IMR-90 (cell line): ENCODE results near the gene NFASC. TPM values are rescaled to one million over a fixed set of nuclear protein-coding genes. Genes with fewer than 3 reads are reported as not detected.

Source experiments
- ATAC-seq: fragments of 200-7000 bp; cut with Tn5 transposase; 2 replicates; pipeline ENCODE4 v1.9.1; 2020; ENCODE audit warnings: low read depth, mild to moderate bottlenecking, moderate library complexity
- BruUV-seq: library from RNA; stranded (reverse); fragments of 400-500 nt; replicated peaks from 2 replicates; lab custom pipeline; 2021; lab: Mats Ljungman, UMichigan
- CTCF ChIA-PET: fragments of 300-600 bp; formaldehyde crosslinking; extraction: SDS; loops from one replicate; lab custom pipeline; 2021; ENCODE audit warnings: antibody characterized with exemption; lab: Yijun Ruan, JAX
- POLR2A ChIA-PET: fragments of 300-600 bp; sonication (Branson Sonifier 250); formaldehyde crosslinking; loops from one replicate; lab custom pipeline; 2022; ENCODE audit warnings: antibody characterized with exemption; ENCODE audit not compliant: unreplicated experiment; lab: Charles Lee
- DNase-seq: peaks from one replicate; pipeline ENCODE4 v3.0.0; 2013
- H2AFZ ChIP-seq: replicated peaks from 2 replicates; pipeline ENCODE3; 2013; ENCODE audit warnings: low read length, mild to moderate bottlenecking; ENCODE audit not compliant: poor library complexity
- H2AK5ac ChIP-seq: 2 replicates; pipeline ENCODE4 v1.6.1; 2013; ENCODE audit warnings: low read depth, low read length, inconsistent platforms
- H2AK9ac ChIP-seq: replicated peaks from 2 replicates; pipeline ENCODE3; 2013; ENCODE audit warnings: mild to moderate bottlenecking, low read depth, low read length, moderate library complexity; ENCODE audit not compliant: poor library complexity
- H2BK120ac ChIP-seq: 2 replicates; pipeline ENCODE4 v1.6.1; 2013; ENCODE audit warnings: low read depth, low read length, inconsistent platforms
- H2BK15ac ChIP-seq: 3 replicates; pipeline ENCODE4 v1.6.1; 2013; ENCODE audit warnings: low read depth, low read length, inconsistent platforms
- H2BK20ac ChIP-seq: 2 replicates; pipeline ENCODE4 v1.6.1; 2013; ENCODE audit warnings: low read depth, mild to moderate bottlenecking, inconsistent platforms, low read length, moderate library complexity
- H2BK5ac ChIP-seq: 2 replicates; pipeline ENCODE4 v1.6.1; 2013; ENCODE audit warnings: mild to moderate bottlenecking, low read depth, low read length, inconsistent platforms; ENCODE audit not compliant: poor library complexity, severe bottlenecking
- H3K14ac ChIP-seq: replicated peaks from 2 replicates; pipeline ENCODE4 v1.6.1; 2013; ENCODE audit warnings: low read depth, low read length, inconsistent platforms
- H3K18ac ChIP-seq: 2 replicates; pipeline ENCODE4 v1.6.1; 2013; ENCODE audit warnings: low read depth, low read length, control low read depth
- H3K23ac ChIP-seq: 2 replicates; pipeline ENCODE4 v1.6.1; 2013; ENCODE audit warnings: low read depth, low read length, inconsistent platforms
- H3K27ac ChIP-seq: 2 replicates; pipeline ENCODE4 v1.5.1; 2013; ENCODE audit warnings: mild to moderate bottlenecking, control low read depth, low read length; ENCODE audit not compliant: insufficient read depth
- H3K27me3 ChIP-seq: 2 replicates; pipeline ENCODE4 v1.6.1; 2013; ENCODE audit warnings: low read length; ENCODE audit not compliant: control insufficient read depth, insufficient read depth
- H3K36me3 ChIP-seq: 2 replicates; pipeline ENCODE4 v1.6.1; 2013; ENCODE audit warnings: low read length, mixed read lengths; ENCODE audit not compliant: control insufficient read depth, insufficient read depth
- H3K4ac ChIP-seq: 2 replicates; pipeline ENCODE4 v1.6.1; 2013; ENCODE audit warnings: low read depth, low read length, inconsistent platforms
- H3K4me1 ChIP-seq: 2 replicates; pipeline ENCODE4 v1.6.1; 2013; ENCODE audit warnings: low read length, mixed read lengths; ENCODE audit not compliant: control insufficient read depth, insufficient read depth
- H3K4me2 ChIP-seq: 2 replicates; pipeline ENCODE4 v1.6.1; 2013; ENCODE audit warnings: low read depth, mild to moderate bottlenecking, control low read depth, low read length, moderate library complexity
- H3K4me3 ChIP-seq: 2 replicates; pipeline ENCODE4 v1.5.1; 2013; ENCODE audit warnings: low read depth, mild to moderate bottlenecking, control low read depth, low read length, moderate library complexity; ENCODE audit not compliant: insufficient read depth
- H3K56ac ChIP-seq: 2 replicates; pipeline ENCODE4 v1.6.1; 2013; ENCODE audit warnings: low read length, inconsistent platforms; ENCODE audit not compliant: insufficient read depth; ENCODE audit errors: extremely low read depth
- H3K79me1 ChIP-seq, 2 experiments: 2 replicates each; pipeline ENCODE4 v1.6.1; 2013; ENCODE audit warnings: low read length in 2 of 2, inconsistent platforms in 1 of 2, low read depth in 1 of 2
- H3K9ac ChIP-seq: 2 replicates; pipeline ENCODE4 v1.6.1; 2013; ENCODE audit warnings: low read depth, low read length, control low read depth
- H3K9me1 ChIP-seq: 2 replicates; pipeline ENCODE4 v1.6.1; 2013; ENCODE audit warnings: low read length, inconsistent platforms; ENCODE audit not compliant: insufficient read depth
- H3K9me3 ChIP-seq: 2 replicates; pipeline ENCODE4 v1.6.1; 2013; ENCODE audit warnings: low read length; ENCODE audit not compliant: control insufficient read depth, insufficient read depth
- H4K20me1 ChIP-seq: 2 replicates; pipeline ENCODE4 v1.6.1; 2013; ENCODE audit warnings: low read length, inconsistent platforms; ENCODE audit not compliant: insufficient read depth
- H4K5ac ChIP-seq: 2 replicates; pipeline ENCODE4 v1.6.1; 2013; ENCODE audit warnings: mild to moderate bottlenecking, low read depth, low read length, control low read depth
- H4K8ac ChIP-seq, 2 experiments: 2 replicates each; pipeline ENCODE4 v1.6.1; 2013; ENCODE audit warnings: low read depth in 2 of 2, low read length in 2 of 2, control low read depth in 1 of 2, inconsistent platforms in 1 of 2
- H4K91ac ChIP-seq: 2 replicates; pipeline ENCODE4 v1.6.1; 2013; ENCODE audit warnings: low read depth, low read length, inconsistent platforms; ENCODE audit not compliant: insufficient read depth
- CHD1 ChIP-seq: IDR thresholded peaks from 2 replicates; pipeline ENCODE4 v1.6.1; 2012; ENCODE audit warnings: low read depth, low read length, improper control_type of control experiment
- MXI1 ChIP-seq: IDR thresholded peaks from 2 replicates; pipeline ENCODE4 v1.6.1; 2012; ENCODE audit warnings: low read depth, mild to moderate bottlenecking, low read length, moderate library complexity, borderline replicate concordance
- NFE2L2 ChIP-seq: fragments of 150-350 bp; IDR thresholded peaks from 2 replicates; pipeline ENCODE4 v1.6.1; 2016; ENCODE audit warnings: low read depth, mild to moderate bottlenecking, low read length
- POLR2A ChIP-seq: IDR thresholded peaks from 2 replicates; pipeline ENCODE4 v1.6.1; 2012; ENCODE audit warnings: mild to moderate bottlenecking, low read depth, low read length
- RCOR1 ChIP-seq: IDR thresholded peaks from 2 replicates; pipeline ENCODE4 v1.6.1; 2012; ENCODE audit warnings: mild to moderate bottlenecking, low read length, improper control_type of control experiment; ENCODE audit not compliant: insufficient replicate concordance
- WGBS, 2 experiments: methylation state at CpG; one replicate each; pipeline versions ENCODE4 v1.1.5 to v1.1.7; 2013; ENCODE audit warnings: missing lambda C conversion rate in 2 of 2; ENCODE audit not compliant: insufficient read length in 1 of 2; ENCODE audit errors: extremely low coverage in 2 of 2; 5-methylcytosine and 5-hydroxymethylcytosine counted together
- dilution Hi-C: fragments of 300-500 bp; cut with HindIII; formaldehyde crosslinking; loops from one replicate; pipeline ENCODE4 v1.14.3; 2018; ENCODE audit warnings: low sequenced_read_pairs; ENCODE audit not compliant: unreplicated experiment
- in situ Hi-C: fragments of 300-500 bp; cut with MboI; formaldehyde crosslinking; loops from 3 replicates; pipeline ENCODE4 v1.14.3; 2019; ENCODE audit warnings: low sequenced_read_pairs, inconsistent platforms, mixed read lengths
- intact Hi-C: fragments of 100-400 bp; cut with micrococcal nuclease; formaldehyde crosslinking; loops from 2 replicates; pipeline ENCODE4 v1.10.0; 2022
- polyA plus RNA-seq, 3 experiments: library from polyadenylated mRNA; depleted of rRNA; stranded (reverse); fragments of >200 nt; gene quantifications; 2 replicates each; pipeline ENCODE4 v1.2.3, GENCODE V29; 2012; ENCODE audit warnings: low replicate concordance in 1 of 3
- total RNA-seq: library from RNA; depleted of rRNA; stranded (reverse); fragments of >200 nt; gene quantifications from 2 replicates; pipeline ENCODE4 v1.2.3, GENCODE V29; 2012
- TF ChIP-seq, protein P1 (sequence below): conservative IDR thresholded peaks from 2 replicates; pipeline ENCODE4 v1.5.1; 2012; ENCODE audit warnings: mild to moderate bottlenecking, low read depth, low read length, improper control_type of control experiment

Gene NFASC
- total and polyA plus RNA-seq, 2 of the 4 experiments (the other 2 are of a cell fraction), result 0.18 to 0.79 TPM

DNA sequence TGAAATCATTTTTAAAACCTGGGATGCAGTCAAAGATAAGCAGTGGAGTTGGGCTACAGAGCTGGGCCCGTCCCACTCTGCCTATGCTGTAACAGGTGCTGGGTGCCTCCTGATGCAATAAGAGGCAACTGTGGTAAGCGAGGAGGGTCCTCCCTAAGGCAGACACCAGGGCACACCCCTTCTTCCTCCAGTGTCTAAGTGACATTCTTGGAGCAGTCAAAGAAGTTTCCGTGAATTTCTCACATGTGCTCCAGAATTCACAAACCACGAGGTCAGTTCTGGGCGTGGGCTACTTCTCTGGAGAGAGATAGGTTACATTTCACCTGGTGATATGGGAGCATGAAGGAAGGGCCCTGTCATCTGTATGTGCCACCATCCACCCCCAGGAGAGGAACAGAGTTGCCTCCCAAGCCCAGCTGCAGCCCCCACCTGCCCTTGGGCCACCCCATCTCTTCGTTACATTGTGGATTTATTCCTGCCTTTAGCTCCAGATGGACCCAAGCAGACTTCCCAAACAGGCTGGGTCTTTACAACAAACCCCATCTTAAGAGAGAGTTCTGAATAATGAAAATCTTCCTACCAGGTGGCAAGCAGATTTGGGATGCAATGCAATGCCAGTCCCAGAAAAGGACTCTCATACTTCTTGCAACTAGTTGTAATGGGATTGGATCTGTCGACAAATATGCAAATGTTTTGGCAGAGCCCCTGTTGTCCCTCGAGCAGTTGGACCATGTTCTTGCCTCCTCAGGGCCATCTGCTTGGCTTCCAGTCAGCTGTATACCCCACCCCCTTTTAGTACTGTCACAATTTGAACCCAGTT lies 89.9 kb downstream of the NFASC start:
- H3K27me3 ChIP-seq, result peaks cover 44% of the 10 kb centered on the region
- no peak overlapping the region for H2AFZ ChIP-seq
- no peak overlapping the region for H2BK15ac ChIP-seq
- no peak overlapping the region for H3K4me2 ChIP-seq
- no peak overlapping the region for H3K4ac ChIP-seq
- intact Hi-C loops, result no loop called here
- H3K4me1 ChIP-seq, result no peaks in the 10 kb centered on the region
- no peak overlapping the region for H3K56ac ChIP-seq
- H3K23ac ChIP-seq, result no peak overlapping the region
- no peak overlapping the region for H3K14ac ChIP-seq
- no peak overlapping the region for H3K4me3 ChIP-seq
- H4K8ac ChIP-seq, result no peak overlapping the region
- WGBS, 2 experiments, result no CpG with 5 or more reads among the region's 8 CpGs
- no peak overlapping the region for H4K91ac ChIP-seq
- no peak overlapping the region for H2BK20ac ChIP-seq
- H3K36me3 ChIP-seq, result no peaks in the 10 kb centered on the region
- H4K5ac ChIP-seq, result no peak overlapping the region
- ATAC-seq, result no peak
- no peak for DNase-seq
- H4K20me1 ChIP-seq, result no peaks in the 10 kb centered on the region
- CTCF ChIA-PET, result interaction anchor here (0.5 kb wide), 1 partner anchor 70 kb away, joined by 4 read pairs; no protein-coding TSS in a partner anchor
- in situ Hi-C loops, result no loop called here
- H2BK120ac ChIP-seq, result no peak overlapping the region
- no peaks in the 10 kb centered on the region for H3K79me1 ChIP-seq
- no peaks in the 10 kb centered on the region for H3K9me1 ChIP-seq
- H2AK9ac ChIP-seq, result no peak overlapping the region
- POLR2A ChIA-PET, result no interaction called here
- no peak overlapping the region for H3K9ac ChIP-seq
- H3K9me3 ChIP-seq, result no peaks in the 10 kb centered on the region
- dilution Hi-C loops, result no loop called here
- no peak overlapping the region for H2BK5ac ChIP-seq
- H3K27ac ChIP-seq, result no peak overlapping the region
- TF ChIP-seq POLR2A (no peak), RCOR1 (no peak), NFE2L2 (no peak), CHD1 (no peak), MXI1 (no peak)
- TF ChIP-seq, protein P1, sequence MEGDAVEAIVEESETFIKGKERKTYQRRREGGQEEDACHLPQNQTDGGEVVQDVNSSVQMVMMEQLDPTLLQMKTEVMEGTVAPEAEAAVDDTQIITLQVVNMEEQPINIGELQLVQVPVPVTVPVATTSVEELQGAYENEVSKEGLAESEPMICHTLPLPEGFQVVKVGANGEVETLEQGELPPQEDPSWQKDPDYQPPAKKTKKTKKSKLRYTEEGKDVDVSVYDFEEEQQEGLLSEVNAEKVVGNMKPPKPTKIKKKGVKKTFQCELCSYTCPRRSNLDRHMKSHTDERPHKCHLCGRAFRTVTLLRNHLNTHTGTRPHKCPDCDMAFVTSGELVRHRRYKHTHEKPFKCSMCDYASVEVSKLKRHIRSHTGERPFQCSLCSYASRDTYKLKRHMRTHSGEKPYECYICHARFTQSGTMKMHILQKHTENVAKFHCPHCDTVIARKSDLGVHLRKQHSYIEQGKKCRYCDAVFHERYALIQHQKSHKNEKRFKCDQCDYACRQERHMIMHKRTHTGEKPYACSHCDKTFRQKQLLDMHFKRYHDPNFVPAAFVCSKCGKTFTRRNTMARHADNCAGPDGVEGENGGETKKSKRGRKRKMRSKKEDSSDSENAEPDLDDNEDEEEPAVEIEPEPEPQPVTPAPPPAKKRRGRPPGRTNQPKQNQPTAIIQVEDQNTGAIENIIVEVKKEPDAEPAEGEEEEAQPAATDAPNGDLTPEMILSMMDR, result no peak
- H3K18ac ChIP-seq, result no peak overlapping the region
- no TSS peak for BruUV-seq
- H2AK5ac ChIP-seq, result no peak overlapping the region
